Embryonic facial prominence (tissue), 1 donor: Measurements from ENCODE around the gene CDH4.

Experiments used
- DNase-seq: peaks from one replicate; pipeline ENCODE4 v3.0.0-alpha.2; 2016; ENCODE audit errors: extremely low spot score

CDH4 gene

GRCh38 chr20:61251529-61252393 is at the start of gene CDH4:
Gene CDH4, plus strand, starts transcription at chr20:61252261.
- DNase-seq, result no peak

DNA sequence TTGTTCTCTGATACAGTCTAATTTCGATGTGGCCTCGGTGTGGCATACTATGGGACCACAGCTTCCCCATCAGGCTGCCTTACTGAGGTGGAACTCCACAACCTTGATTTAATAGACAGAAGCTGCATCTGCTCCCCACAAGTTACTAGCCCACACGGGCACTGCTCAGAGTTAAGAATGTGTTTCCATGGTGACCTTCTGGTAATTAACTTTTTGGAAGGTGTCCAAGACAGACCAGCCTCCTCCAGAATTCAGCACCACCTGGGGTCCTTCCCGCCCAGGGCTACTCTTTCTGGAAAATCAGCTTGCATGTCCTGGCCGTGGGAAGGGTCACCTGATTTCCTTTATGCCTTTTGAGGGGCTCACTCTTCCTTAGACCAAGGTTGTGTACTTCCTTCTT is 48.7 kb upstream of the CDH4 start:
- no peak for DNase-seq

DNA sequence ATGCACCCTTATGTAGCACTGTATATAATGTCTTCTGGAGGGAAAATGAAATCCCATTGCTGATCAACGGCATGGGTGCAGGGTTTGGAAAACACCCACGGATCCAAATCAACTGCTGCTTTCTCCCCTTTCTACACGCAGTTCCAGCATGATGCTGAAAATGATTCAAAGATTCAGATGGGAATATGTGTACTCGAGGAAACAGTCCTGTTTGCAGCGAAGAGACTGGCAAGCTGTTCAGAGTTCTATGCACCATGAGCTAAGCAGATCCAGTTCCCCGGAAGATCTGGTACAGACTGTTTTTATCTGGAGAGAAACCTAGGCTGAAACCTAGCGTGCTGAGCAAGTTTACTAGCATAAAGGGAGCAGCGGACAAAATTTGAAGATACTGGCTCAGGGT is 47.9 kb upstream of the CDH4 start:
- no peak for DNase-seq

GRCh38 chr20:61205769-61206168 is 46.3 kb upstream of the CDH4 start:
- DNase-seq, result no peak

GRCh38 chr20:61210862-61211261 is 41.2 kb upstream of the CDH4 start:
- no peak for DNase-seq

GRCh38 chr20:61217848-61218247 is 34.2 kb upstream of the CDH4 start:
- DNase-seq, result no peak

- no peak for DNase-seq
These were observed 33.0 kb upstream of the CDH4 start for GRCh38 chr20:61219021-61219431.

DNA sequence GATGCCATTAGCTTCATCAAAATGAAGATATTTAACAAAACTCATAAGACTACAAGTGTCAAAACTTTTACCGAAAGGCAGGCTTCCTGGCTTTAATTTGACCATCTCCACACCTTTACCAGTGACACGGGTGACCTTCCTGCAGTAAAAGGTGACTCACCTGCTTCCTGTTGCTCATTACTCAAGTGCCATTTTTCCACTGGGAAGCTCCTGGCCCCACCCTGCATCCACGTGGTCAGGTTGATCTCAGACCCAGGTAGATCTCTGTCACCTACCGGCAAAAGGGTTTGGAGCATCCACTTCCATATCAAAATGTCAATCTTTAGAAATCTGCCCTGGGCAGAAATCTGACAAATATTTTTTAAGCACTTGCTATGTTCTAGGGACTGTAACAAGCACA is 31.9 kb upstream of the CDH4 start:
- no peak for DNase-seq

DNA sequence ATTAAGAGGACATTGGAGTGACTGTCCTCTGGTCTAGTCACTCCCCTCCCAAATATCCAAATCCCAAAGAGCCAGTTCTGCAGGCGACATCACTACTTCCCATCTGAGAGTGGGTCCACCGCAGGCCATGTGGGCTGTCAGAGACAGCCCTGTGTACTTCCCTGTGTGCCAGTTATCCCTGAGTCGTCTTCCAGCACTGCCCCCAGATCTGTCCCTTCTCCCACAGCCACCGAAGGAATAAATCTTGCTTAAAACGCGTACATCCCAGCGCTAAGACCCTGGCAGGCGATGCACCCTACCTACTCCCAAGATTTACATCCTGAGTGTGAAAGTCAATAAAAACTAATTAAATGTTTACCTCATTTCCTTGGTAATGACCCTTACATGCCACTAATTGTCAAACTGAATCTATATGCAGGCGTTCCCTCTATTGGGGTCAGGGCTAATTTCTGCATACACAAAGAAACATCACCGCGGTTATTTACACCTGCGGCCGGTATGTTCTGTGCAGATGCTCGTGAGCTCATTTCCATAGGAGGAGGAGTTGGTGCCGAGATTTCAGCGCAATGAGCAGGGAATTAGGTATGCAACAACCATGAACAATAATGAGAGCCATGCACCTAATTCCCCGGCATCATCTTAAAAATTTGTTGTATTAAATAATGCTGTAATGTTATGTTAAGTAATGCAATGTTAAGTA is 31.3 kb upstream of the CDH4 start:
- DNase-seq, result no peak

DNA sequence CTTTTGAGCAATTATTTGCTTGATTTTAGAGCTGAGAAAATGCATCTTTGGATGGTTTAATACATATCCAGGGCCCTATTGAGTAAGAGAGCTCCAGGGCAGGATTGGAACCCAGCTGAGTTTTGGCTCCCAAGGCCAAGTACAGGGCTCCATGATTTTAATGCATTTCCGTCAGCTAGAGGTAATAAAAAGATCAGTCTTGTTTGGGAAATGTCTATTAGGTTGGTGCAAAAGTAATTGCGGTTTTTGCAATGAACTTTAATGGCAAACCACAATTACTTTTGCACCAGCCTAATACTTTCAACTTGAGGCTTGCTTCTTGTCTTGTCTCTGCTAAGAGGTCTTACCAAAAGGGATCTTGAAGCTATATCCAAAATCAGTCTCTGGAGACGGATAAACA is 29.4 kb upstream of the CDH4 start:
- no peak for DNase-seq

DNA sequence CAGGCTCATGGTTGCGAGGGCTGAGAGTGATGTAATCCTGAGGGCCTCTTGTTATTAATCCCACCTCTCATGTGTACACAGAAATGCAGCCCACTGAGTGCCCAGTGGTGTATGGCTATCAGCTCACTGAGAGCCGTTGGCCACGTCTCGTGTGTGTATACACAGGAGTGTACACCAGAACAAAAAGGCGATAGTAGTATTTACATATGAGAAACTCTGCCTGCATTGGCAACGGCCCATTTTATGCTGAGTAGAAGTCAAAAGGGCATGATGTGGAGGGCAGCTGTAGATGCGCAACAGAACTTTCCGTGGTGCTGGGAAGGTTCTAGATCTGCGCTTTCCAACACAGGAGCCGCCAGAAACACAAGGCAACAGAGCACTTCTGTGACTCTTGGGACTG is 28.9 kb upstream of the CDH4 start:
- no peak for DNase-seq

DNA sequence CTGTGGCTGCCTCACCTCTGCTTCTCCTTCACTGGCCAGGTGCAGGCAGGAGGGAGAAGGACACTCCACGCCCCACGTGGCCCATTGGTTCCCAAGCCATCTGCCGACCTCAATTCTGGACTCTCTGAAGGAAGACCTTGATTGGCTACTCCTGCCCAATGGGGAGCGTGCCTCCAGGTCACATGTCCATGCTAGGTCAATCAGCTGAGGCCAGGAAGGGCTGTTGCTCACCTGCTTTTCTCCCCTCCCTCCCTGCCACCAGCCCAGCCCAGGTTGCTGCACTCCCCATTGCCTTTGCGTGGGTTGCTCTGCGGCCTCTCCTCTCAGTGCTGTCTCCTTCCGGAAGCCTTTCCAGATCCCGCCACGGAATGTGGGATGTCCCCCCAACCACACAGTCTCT is 21.9 kb upstream of the CDH4 start:
- no peak for DNase-seq

DNA sequence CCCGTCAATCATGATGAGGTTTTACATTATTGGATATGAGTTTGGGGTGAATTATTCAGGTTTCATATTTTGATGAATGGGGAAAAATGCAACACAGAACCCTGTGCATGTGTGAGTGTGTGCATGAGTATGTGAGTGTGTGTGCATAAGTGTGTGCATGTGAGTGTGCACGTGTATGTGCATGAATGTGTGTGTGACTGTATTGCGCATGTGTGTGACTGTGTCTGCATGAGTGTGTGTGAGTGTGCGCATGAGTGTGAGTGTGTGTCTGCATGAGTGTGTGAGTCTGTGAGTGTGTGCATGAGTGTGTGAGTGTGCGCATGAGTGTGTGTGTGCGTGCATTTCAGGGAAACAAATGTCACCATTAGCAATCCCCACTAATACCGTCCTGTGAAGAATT is 18.5 kb upstream of the CDH4 start:
- DNase-seq, result no peak

- DNase-seq, result no peak
These were observed 17.7 kb upstream of the CDH4 start for GRCh38 chr20:61234224-61234890.

- no peak for DNase-seq
These were observed 15.3 kb upstream of the CDH4 start for GRCh38 chr20:61236713-61237112.

DNA sequence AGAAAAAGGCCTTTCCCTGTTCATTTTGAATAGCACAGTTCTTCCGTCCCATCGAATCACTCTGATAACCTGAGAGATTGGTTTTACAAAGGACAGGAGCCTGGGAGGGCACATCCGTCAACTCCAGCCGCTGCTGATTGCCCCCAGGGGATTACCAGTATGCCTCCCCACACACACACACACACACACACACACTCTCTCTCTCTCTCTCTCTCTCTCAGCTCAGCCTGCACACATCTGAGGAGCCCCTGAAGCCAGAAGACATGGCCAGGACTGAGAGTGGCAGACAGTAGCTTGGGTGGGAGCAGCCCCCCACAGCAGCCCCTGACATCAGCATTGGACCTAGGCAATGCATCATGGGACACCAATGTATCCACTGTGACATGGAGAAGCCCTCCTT is 13.2 kb upstream of the CDH4 start:
- no peak for DNase-seq

- DNase-seq, result no peak
These were observed 11.2 kb upstream of the CDH4 start for GRCh38 chr20:61240814-61241213.

GRCh38 chr20:61244213-61244612 is 7.8 kb upstream of the CDH4 start:
- DNase-seq, result no peak

DNA sequence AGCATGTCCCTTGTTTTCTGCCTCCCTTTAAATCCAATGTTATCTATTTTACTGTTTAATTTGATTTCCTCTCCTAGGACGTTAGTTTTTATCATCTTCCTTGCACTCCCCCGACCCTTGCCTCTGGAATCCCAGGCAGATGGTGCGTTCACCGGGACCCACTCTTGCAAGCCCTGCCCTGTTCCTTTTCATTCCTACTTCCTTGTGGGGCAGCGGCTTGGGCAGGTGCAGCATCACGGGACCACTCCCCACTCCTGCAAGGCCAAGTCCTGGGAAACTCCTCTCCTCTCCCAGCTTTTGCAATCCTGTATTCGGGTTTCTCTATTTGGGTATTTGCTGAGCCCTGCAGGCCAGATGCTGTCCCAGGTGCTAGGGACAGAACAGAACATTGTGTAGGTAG is 5.8 kb upstream of the CDH4 start:
- DNase-seq, result no peak

- no peak for DNase-seq
These were observed 2.4 kb upstream of the CDH4 start for GRCh38 chr20:61249626-61250025.

DNA sequence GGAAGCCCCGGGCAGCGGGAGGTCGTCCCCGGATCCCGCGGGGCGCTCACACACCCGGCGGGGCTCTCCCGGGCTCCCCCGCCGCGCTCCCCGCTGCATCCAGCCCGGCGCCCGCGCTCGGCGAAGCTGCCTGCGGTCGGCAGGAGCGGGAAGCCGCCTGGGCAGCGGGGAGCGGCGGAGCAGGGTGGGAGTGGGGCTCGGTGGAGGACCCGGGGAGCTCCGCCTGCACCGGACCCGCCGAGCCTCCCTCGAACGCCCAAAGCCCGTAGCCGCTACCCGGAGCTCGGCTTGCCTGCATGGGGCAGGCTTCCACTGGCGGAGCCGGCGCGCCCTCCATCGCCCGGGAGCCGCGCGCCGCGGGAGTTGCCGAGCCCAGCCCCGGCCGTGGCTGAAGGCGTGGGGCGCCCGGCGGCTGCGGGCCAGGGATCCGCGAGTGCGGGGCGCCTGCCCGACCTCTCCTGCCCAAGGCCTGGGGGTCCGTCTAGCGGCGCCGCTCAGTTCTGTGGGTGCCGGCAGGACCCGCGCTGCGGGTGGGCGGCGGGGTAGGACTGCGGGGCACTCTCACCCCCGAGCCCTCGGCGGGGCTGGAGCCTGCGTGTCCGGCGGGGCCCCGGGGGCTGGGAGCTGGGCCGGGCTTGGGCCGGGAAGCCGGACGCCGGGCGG is 671 bp downstream of the CDH4 start:
- DNase-seq, result no peak

DNA sequence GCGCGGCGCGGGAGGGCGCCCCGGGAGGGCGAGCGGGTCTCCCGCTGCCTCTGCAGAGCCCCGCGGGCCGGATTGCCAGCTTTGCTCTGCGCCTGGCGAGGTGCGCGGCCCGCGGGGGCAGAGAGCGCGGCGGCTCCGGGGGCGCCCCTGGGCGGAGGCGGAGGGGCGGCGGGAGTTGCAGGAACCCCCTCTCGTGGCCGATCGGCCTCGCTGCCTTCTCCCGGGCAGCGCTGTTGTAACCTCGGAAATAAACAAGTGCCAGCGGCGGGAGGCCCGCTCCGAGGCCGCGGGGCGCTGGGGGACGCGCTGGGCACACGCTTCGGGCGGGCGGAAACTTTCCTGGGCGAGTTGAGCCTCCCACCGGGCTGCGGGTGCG is 1.2 kb downstream of the CDH4 start:
- no peak for DNase-seq
